ENCODE measurements around the gene DOCK7. TPM values are rescaled to one million over a fixed set of nuclear protein-coding genes. Genes with fewer than 3 reads are reported as not detected.

DOCK7 gene
- total and polyA plus RNA-seq, 2 of the 13 experiments (the other 11 are each of a cell fraction or from before 2014, with no cell fraction given): 45.7 to 67.2 TPM

DNA sequence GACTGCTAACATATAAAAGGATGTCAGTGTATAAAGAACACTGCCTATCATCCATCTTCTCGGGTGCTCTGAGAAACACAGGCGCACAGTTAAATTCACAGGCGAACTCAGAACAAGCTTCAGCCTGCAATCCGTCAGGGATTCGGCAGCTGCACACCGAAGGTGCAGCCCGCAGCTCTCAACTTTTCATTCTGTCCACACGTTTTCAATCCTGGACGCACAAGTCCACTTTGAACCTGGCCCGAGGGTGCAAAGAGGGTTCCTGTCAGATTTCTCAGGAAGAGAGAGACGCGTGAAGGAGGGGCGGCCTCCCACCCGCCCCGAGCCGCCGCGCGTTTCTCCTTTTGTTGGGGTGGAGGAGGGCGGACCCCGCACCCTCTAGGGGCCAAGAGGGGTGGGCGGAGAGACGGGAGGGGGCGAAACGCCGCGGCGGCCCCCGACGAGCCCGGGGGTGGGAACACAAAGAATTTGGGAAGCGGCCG, 724 bp downstream of the DOCK7 start (continued):
- TF ChIP-seq NRL (CRISPR knock-in tag; IDR thresholded peaks at IDR 0.05; ENCODE audit: borderline replicate concordance) (no peak), SMARCC2 (IDR thresholded peaks at IDR 0.05) (no peak), SP5 (CRISPR knock-in tag; IDR thresholded peaks at IDR 0.05; ENCODE audit: borderline replicate concordance, low read depth) (no peak), PHF8 (CRISPR knock-in tag; IDR thresholded peaks at IDR 0.05) (peak; percentile 51; the same call in 1 of the 2 replicates), ZNF124 (CRISPR knock-in tag; IDR thresholded peaks at IDR 0.05) (no peak), ELF3 (CRISPR knock-in tag; IDR thresholded peaks at IDR 0.05) (no peak), HIVEP1 (CRISPR knock-in tag; IDR thresholded peaks at IDR 0.05) (0 out of 2 replicates have a peak, but pooled peaks have one; percentile 36), SALL1 (CRISPR knock-in tag; IDR thresholded peaks at IDR 0.05) (peak; percentile 23; the same call in 1 of the 2 replicates), FOXM1 (CRISPR knock-in tag; IDR thresholded peaks at IDR 0.05) (no peak), TOPORS (CRISPR knock-in tag; IDR thresholded peaks at IDR 0.05) (no peak), NCOA2 (CRISPR knock-in tag; IDR thresholded peaks at IDR 0.05) (0 out of 2 replicates have a peak, but pooled peaks have one; percentile 11), ZNF292 (CRISPR knock-in tag; IDR thresholded peaks at IDR 0.05; ENCODE audit: borderline replicate concordance, low read depth) (peak; percentile 78; the same call in 1 of the 2 replicates), ZNF460 (CRISPR knock-in tag; IDR thresholded peaks at IDR 0.05; ENCODE audit: borderline replicate concordance) (no peak), HNRNPLL (IDR thresholded peaks at IDR 0.05; ENCODE audit: low read depth, low read length, poor library complexity, severe bottlenecking) (no peak), ZKSCAN1 (IDR thresholded peaks at IDR 0.05; ENCODE audit: low read length) (no peak), ADNP (CRISPR knock-in tag; IDR thresholded peaks at IDR 0.05) (no peak)
- TF ChIP-seq, protein P1, sequence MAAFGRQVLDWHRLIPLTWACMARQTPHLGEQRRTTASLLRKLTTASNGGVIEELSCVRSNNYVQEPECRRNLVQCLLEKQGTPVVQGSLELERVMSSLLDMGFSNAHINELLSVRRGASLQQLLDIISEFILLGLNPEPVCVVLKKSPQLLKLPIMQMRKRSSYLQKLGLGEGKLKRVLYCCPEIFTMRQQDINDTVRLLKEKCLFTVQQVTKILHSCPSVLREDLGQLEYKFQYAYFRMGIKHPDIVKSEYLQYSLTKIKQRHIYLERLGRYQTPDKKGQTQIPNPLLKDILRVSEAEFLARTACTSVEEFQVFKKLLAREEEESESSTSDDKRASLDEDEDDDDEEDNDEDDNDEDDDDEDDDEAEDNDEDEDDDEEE (CRISPR knock-in tag; IDR thresholded peaks at IDR 0.05): 0 out of 2 replicates have a peak, but pooled peaks have one; percentile 18
- TF ChIP-seq, protein P2, sequence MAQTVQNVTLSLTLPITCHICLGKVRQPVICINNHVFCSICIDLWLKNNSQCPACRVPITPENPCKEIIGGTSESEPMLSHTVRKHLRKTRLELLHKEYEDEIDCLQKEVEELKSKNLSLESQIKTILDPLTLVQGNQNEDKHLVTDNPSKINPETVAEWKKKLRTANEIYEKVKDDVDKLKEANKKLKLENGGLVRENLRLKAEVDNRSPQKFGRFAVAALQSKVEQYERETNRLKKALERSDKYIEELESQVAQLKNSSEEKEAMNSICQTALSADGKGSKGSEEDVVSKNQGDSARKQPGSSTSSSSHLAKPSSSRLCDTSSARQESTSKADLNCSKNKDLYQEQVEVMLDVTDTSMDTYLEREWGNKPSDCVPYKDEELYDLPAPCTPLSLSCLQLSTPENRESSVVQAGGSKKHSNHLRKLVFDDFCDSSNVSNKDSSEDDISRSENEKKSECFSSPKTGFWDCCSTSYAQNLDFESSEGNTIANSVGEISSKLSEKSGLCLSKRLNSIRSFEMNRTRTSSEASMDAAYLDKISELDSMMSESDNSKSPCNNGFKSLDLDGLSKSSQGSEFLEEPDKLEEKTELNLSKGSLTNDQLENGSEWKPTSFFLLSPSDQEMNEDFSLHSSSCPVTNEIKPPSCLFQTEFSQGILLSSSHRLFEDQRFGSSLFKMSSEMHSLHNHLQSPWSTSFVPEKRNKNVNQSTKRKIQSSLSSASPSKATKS (CRISPR knock-in tag; IDR thresholded peaks at IDR 0.05): peak; percentile 49; the same call in 1 of the 2 replicates
- TF ChIP-seq, protein P3, sequence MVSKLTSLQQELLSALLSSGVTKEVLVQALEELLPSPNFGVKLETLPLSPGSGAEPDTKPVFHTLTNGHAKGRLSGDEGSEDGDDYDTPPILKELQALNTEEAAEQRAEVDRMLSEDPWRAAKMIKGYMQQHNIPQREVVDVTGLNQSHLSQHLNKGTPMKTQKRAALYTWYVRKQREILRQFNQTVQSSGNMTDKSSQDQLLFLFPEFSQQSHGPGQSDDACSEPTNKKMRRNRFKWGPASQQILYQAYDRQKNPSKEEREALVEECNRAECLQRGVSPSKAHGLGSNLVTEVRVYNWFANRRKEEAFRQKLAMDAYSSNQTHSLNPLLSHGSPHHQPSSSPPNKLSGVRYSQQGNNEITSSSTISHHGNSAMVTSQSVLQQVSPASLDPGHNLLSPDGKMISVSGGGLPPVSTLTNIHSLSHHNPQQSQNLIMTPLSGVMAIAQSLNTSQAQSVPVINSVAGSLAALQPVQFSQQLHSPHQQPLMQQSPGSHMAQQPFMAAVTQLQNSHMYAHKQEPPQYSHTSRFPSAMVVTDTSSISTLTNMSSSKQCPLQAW (CRISPR knock-in tag; IDR thresholded peaks at IDR 0.05): peak; percentile 43; the same call in 1 of the 2 replicates
- TF ChIP-seq, protein P4, sequence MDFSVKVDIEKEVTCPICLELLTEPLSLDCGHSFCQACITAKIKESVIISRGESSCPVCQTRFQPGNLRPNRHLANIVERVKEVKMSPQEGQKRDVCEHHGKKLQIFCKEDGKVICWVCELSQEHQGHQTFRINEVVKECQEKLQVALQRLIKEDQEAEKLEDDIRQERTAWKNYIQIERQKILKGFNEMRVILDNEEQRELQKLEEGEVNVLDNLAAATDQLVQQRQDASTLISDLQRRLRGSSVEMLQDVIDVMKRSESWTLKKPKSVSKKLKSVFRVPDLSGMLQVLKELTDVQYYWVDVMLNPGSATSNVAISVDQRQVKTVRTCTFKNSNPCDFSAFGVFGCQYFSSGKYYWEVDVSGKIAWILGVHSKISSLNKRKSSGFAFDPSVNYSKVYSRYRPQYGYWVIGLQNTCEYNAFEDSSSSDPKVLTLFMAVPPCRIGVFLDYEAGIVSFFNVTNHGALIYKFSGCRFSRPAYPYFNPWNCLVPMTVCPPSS (IDR thresholded peaks at IDR 0.05): no peak
- TF ChIP-seq, protein P5, sequence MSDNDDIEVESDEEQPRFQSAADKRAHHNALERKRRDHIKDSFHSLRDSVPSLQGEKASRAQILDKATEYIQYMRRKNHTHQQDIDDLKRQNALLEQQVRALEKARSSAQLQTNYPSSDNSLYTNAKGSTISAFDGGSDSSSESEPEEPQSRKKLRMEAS (IDR thresholded peaks at IDR 0.05): peak; percentile 34

Data from HepG2 (cell line).